SKM-1 (cell line): ENCODE results near the gene LSP1.

Experiments
- DNase-seq: peaks from one replicate; lab custom pipeline; 2025; ENCODE audit not compliant: unreplicated experiment; lab: John Stamatoyannopoulos, UW

Gene LSP1

GRCh38 chr11:1888347-1888753 is 35.5 kb downstream of the LSP1 start:
- DNase-seq = no peak

GRCh38 chr11:1888811-1889210 is 35.9 kb downstream of the LSP1 start:
- DNase-seq = no peak

DNA sequence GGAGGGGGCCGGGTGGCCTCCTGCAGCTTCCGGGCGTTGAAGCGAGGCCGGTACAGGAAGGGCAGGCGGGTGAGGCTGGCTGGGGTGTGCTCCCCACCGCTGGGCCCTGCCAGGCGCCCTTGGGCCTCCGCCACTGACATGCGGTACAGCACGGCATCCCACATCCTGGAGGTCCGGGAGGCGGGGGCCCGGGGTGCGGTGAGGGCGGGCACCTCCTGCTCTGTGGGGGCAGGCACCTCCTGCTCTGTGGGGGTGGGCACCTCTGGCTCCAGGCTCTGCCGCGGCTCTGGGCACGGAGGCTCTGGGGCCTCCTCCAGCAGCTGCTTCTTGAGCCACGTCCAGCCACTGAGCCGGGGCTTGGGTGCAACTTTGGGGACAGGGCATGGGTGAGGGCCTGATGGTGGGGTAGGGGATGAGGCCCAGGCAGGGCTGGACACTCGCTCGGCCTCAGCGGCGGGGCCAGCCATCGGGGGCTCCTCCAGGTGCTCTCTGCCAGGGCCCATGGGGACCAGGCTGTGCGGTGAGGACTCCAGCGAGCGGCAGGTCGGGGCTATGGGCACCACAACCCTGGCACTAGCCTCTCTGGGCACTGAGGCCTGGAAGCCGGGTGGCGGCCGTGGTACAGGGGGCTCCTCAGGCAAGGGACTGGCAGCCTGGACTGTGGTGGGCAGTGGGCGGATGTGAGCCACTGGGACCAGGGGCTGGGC is 36.5 kb downstream of the LSP1 start:
- DNase-seq = no peak

DNA sequence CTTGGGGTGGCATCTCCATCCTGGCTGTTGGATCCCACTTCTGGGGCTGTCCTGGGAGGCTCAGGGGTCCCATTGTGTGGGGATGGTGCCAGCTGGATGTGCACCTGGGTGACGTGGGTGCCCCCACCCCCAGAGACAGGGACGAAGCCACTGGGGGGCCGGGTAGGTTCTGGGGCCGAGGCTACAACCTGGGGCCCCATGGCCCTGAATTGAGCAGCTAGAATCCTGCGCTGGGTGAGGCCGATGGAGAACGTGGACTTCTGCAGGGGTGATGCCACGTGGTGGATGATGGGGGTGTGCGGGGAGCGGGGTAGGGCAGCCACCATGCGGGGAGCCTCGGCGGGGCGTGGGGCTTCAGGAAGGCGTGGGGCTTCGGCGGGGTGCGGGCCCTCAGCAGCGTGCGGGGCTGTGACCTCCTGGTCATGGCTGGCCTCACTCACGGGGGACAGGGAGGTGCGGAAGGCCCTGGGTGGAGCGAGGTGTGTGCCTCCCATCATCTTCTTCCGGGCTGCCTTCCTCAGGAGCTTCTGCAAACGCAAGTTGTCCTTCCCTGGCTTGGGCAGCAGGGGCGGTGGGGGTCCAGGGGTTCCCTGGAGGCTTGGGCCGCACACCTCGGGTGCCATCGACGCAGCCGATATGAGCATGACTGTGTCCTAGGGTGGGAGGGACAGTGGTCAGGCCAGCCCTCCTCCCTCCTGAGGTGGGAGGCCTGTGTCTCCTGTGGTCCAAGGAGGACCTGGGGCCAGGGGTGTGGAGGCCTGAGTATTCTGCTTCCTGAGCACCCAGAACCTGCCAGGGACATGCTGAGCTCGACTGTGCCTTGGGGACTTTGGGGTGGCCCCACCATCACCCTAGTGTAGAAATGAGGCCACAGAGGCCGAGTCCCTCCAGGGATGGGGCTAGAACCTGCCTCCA is 37.3 kb downstream of the LSP1 start:
- no peak for DNase-seq

- no peak for DNase-seq
Measured at GRCh38 chr11:1890856-1891830, 38.3 kb downstream of the LSP1 start.

- DNase-seq = no peak
Measured at GRCh38 chr11:1891831-1892115, 38.9 kb downstream of the LSP1 start, which contains the start of gene PRR33. TSS of gene PRR33 (minus strand) at chr11:1891895. CDS start at chr11:1890584, 1,311 bp downstream.

DNA sequence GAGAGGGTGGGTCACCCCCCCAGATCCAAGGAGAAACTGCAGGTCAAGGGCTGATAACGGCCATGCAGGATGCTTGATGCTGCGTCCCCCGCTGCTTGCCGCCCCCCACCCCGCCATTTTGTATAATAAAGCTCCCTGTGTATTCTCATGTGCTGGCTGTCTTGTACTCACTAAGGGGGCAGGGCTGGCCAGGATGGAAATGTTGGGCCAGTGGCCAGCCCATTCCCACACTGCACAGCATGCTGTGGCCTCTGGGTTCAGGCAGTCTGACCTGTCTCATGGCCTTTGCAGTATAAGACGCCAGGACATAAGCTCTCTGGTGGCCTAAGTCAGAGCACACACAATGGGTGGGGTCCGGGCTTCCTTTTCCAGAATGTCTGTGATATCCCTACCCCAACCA is 39.2 kb downstream of the LSP1 start:
- DNase-seq = no peak

- DNase-seq = no peak
Measured at GRCh38 chr11:1892558-1892957, 39.7 kb downstream of the LSP1 start.

DNA sequence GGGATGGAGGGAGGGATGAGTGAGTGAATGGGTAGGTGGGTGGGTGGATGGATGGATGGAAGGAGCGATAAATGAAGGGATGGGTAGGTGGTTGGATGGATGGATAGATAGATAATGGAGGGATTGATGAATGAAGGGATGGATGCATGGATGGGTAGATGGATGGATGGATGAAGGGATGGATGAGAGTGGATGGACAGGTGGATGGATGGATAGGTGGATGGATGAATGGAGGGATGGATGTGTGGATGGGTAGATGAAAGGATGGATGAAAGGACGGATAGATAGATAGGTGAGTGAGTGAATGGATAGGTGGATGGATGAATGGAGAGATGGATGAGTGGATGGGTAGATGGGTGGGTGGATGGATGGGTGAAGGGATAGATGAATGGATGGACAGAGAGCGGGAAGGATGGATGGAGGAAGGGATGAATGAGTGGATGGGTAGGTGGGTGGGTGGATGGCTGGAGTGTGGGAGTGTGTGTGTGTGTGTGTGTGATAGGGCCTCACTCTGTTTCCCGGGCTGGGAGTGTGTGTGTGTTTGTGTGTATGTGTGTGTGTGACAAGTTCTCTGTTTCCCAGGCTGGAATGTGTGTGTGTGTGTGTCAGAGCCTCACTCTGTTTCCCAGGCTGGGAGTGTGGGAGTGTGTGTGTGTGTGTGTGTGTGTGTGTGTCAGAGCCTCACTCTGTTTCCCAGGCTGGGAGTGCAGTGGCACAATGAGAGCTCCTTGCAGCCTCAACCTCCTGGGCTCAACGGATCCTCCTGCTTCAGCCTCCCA is 40.9 kb downstream of the LSP1 start:
- DNase-seq = no peak

DNA sequence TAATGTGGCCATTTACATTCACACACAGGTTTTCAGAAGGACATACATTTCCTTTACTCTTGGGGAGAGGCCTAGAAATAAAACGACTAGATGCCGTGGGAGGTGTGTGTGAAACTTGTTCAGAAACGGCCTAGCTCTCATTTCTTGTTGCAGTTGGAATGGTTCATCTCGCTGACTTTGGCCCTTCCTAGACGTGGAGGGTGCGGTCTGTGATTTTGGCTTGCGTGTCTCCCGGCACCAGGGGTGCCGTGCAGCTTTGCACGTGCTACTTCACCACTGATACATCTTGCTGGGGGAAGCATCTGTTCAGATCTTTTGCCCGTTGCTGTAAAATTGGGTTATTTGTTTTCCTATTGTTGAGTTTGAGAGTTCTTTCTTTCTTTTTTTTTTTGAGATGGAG is 41.9 kb downstream of the LSP1 start:
- no peak for DNase-seq

- no peak for DNase-seq
Measured at GRCh38 chr11:1896468-1896867, 43.6 kb downstream of the LSP1 start.

DNA sequence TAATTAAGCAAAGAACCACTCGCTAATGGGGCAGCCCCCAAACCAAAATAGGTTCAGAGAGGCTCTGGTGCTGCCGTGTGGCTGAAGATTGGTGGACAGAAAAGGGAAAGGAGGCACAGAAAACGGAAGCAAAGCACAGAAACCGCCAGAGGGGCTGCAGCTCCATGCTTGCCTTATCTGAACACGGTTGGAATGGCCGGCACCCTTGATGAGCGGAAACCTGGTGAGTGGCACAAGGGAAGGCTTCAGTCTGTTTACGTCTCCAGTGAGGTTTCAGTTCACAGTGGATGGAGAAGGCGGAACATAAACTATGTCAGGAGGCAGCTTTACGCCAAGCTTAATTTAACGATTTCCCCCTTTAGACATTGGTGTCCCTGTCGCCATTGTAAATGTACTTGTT is 44.0 kb downstream of the LSP1 start:
- DNase-seq = no peak

DNA sequence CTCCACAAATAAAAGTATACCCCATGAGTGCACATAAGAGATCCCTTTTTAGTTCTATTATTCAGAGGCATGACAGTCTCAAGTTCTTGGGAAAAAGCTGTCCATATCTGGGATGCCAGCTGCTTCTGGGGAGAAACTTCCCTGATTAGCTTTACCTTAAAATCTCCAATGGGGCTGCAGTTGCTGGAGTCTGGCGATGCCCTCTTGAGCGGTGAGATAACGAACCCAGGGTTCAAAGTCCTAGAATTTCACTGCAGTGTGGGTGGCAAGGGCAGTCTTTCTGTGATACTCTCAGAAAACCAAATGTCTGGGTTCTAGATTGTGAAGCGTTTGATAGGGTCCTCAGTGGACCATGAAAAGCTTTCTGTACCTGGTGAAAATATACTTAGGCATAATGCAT is 46.2 kb downstream of the LSP1 start:
- no peak for DNase-seq

DNA sequence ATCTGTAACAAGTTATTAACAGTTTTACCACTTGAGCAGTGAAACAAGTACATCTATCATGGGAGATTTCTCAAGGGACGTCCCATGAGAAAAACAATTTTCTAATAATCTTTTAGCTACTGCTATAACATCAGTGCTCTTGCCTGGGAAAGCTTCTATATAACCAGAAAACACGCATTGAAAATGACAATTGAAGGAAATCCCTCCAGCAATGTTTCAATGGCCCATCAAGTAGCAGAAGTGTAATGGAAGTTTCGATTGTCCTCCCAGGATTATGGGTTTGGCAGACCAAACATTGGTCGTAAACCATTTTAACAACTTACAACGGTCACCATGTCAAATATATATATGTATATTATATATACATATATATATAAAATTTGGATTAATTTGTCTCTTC is 46.8 kb downstream of the LSP1 start:
- no peak for DNase-seq

- no peak for DNase-seq
Measured at GRCh38 chr11:1906181-1906580, 53.3 kb downstream of the LSP1 start.

- DNase-seq = no peak
Measured at GRCh38 chr11:1906611-1907423, 53.9 kb downstream of the LSP1 start.

DNA sequence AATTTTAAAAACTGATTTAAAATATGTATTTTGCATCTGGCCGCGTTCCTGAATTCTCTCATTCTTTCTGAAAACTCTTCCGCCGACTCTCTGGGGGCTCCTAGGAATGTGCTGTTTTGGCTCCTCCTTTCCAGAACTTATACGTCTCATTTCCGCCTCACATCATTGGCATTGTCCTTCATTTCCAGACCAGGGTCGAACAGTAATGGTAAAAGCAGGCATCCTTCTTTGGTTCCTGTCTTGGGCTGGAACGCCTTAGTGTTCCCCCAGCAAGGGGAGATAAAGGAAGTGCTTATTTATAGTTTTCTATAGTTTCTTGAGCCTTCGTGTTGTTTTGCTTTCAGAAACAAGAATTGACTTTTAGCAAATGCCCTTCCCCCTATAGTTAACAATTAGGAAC is 55.7 kb downstream of the LSP1 start:
- DNase-seq = no peak

- no peak for DNase-seq
Measured at GRCh38 chr11:1909524-1909923, 56.6 kb downstream of the LSP1 start.

DNA sequence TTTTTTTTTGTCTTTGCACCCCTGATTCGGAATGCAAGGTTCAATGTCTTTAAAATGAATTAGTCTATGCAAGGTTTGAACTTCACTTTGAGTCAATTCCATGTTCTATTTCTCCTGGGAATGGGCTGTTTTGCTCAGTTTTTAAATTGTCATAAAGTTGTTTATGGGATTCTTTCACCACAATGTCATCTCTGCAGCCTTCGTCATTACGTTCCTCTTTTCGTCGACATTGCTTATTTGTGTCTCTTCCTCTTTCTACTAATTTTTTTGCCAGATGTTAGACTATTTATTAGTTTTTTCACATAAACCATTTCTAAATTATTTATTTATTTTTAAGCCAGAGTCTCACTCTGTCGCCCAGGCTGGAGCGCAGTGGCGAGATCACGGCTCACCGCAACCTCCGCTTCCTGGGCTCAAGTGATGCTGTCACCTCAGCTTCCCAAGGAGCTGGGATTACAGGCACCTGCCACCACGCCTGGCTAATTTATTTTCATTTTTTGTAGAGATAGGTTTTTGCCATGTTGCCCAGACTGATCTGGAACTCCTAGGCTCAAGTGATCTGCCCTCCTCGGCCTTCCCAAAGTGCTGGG is 59.5 kb downstream of the LSP1 start:
- DNase-seq = no peak
